Measurements from ENCODE around the gene CORO7. TPM values are rescaled to one million over a fixed set of nuclear protein-coding genes. Genes with fewer than 3 reads are reported as not detected.
"Not testable (repeated sequence)": the region's sequence is repeated elsewhere in the genome, so short reads cannot be mapped to it uniquely, and the experiment has no call there.

CORO7 gene
- polyA plus RNA-seq, 1 experiment: 13.8 TPM

DNA sequence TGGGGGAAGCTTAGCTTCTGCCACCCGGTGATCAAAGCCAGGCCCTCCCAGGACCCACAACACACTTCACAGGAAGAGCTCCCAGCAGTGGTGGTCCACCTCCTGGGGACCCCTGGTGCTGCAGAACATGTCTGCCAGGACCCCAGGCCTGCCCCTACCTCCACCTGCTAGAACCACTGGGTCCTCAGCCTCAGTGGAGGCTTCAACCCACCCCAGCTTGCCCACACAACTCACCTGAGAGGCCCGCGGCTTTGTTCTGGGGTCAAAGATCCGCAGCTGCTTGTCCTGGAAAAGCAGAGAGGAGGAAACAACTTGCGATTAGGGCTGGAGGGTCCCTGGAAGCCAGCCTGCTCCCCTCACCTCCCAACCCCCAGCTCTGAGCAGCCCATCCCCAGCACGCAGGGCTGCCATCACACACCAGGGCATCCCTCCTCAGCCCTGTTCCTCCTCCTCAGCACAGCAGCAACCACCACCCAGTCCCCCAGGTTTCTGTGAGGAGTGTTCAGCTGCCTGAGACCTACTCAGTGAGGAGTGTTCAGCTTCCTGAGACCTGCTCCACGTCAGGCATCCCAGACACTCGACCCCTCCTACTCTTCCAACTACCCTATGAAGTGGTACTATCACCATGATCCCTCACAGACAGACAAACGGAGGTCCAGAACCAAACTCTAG lies 21.2 kb downstream of the CORO7 start:
- ChIA-PET POLR2A (no interaction called here), CTCF (interaction anchor here (1.0 to 10.3 kb wide), 5 partner anchors 9 to 46 kb away, joined by 3 to 120 read pairs (median 6); no protein-coding TSS in a partner anchor)
- no peak for DNase-seq (ENCODE audit: low read depth)
- H3K36me3 ChIP-seq (ENCODE audit: control insufficient read depth, insufficient read depth, low read length): peaks cover 2% of the 10 kb centered on the region; the same call in 1 of the 2 replicates
- H3K4me3 ChIP-seq (ENCODE audit: low read depth, low read length): no peak overlapping the region
- H3K27me3 ChIP-seq (ENCODE audit: control insufficient read depth, insufficient read depth, low read length): no peaks in the 10 kb centered on the region
- TF ChIP-seq, protein P1, sequence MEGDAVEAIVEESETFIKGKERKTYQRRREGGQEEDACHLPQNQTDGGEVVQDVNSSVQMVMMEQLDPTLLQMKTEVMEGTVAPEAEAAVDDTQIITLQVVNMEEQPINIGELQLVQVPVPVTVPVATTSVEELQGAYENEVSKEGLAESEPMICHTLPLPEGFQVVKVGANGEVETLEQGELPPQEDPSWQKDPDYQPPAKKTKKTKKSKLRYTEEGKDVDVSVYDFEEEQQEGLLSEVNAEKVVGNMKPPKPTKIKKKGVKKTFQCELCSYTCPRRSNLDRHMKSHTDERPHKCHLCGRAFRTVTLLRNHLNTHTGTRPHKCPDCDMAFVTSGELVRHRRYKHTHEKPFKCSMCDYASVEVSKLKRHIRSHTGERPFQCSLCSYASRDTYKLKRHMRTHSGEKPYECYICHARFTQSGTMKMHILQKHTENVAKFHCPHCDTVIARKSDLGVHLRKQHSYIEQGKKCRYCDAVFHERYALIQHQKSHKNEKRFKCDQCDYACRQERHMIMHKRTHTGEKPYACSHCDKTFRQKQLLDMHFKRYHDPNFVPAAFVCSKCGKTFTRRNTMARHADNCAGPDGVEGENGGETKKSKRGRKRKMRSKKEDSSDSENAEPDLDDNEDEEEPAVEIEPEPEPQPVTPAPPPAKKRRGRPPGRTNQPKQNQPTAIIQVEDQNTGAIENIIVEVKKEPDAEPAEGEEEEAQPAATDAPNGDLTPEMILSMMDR (IDR thresholded peaks at IDR 0.05; ENCODE audit: insufficient read depth, low read depth, low read length): no peak

DNA sequence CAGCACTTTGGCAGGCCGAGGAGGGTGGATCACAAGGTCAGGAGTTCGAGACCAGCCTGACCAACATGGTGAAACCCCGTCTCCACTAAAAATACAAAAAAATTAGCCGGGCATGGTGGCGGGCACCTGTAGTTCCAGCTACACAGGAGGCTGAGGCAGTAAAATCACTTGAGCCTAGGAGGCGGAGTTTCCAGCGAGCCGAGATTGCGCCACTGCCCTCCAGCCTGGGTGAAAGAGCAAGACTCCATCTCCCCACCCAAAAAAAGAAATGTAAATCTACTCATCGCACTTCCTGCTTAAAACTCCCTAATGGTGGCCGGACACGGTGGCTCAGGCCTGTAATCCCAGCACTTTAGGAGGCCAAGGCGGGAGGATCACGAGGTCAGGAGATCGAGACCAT lies 22.5 kb downstream of the CORO7 start:
- H3K27me3 ChIP-seq (ENCODE audit: control insufficient read depth, insufficient read depth, low read length); H3K36me3 ChIP-seq (ENCODE audit: control insufficient read depth, insufficient read depth, low read length); POLR2A ChIA-PET; H3K4me3 ChIP-seq (ENCODE audit: low read depth, low read length); DNase-seq (ENCODE audit: low read depth): not testable (repeated sequence)
- CTCF ChIA-PET: interaction anchor here (1.2 to 10.3 kb wide), 8 partner anchors 10 to 140 kb away, joined by 3 to 120 read pairs (median 8); partner anchors contain the start of gene VASN

DNA sequence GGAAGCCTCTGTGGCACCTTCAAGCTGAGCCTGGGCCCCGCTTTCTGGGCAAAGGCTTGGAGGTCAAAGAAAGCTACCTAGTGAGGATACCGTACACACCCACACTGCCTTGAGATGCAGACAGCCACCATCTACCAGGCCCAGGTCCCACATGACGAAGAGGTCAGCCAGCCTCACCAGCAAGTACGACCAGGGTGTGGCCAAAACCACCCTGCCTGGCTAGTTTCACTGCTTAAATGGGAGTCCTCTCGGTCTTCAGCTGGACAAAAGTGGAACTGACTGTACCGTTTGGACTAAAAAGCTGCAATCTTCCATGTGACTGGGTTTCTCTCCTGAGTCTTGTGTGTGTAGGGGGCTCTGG lies 23.2 kb downstream of the CORO7 start:
- TF ChIP-seq, protein P1 (IDR thresholded peaks at IDR 0.05; ENCODE audit: insufficient read depth, low read depth, low read length): no peak
- POLR2A ChIA-PET: interaction anchor here (1.0 kb wide), 1 partner anchor 17 kb away, joined by 3 read pairs; no protein-coding TSS in a partner anchor
- CTCF ChIA-PET: interaction anchor here (0.7 to 10.3 kb wide), 10 partner anchors 11 to 214 kb away, joined by 3 to 120 read pairs (median 6); partner anchors contain the start of gene VASN
- Histone ChIP-seq H3K36me3 (ENCODE audit: control insufficient read depth, insufficient read depth, low read length) (peaks cover 5% of the 10 kb centered on the region), H3K4me3 (ENCODE audit: low read depth, low read length) (no peak overlapping the region), H3K27me3 (ENCODE audit: control insufficient read depth, insufficient read depth, low read length) (no peaks in the 10 kb centered on the region)
- no peak for DNase-seq (ENCODE audit: low read depth)

DNA sequence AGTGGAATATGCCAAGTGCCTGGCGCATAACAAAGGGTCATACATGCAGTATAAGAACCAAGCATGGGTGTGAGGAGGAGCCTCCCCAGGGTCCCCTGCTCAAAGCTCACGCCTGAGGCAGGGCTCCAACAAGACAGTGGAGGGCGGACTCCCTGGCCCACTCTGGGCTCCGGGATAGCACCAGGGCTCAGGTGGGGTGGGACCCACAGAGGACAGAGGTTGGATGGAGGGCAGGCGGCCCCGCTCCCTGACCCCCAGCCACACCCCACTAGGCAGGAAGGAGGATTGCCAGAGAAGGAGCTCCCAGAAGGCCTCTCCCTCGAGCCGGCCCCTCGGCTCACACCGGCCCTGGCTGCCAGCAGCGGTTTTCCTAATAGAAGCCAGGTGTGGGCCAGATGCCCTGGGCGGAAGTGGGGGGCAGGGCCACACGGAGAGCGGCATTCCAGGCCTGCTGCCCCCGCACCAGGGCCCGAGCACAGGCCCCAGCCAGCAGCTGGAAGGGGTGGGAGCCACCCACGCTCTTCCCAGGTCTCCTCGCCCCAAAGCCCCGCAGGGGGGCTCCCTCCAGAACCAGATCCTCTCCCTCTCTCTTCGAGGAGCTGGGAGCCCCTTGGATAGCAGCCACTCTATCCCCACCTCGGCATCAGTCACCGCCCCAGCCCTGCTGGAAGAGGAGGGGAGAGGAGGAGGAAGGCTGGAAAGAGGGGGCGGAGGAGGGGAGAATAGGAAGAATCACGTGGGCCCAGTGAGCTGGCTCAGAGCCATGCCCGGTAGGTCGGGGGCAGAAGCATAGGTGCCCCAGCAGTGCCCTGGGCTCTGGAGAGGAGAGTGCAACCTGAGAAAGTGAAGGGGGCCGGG lies 23.8 kb downstream of the CORO7 start:
- Histone ChIP-seq H3K4me3 (ENCODE audit: low read depth, low read length) (no peak overlapping the region), H3K27me3 (ENCODE audit: control insufficient read depth, insufficient read depth, low read length) (no peaks in the 10 kb centered on the region), H3K36me3 (ENCODE audit: control insufficient read depth, insufficient read depth, low read length) (peaks cover 5% of the 10 kb centered on the region)
- POLR2A ChIA-PET: interaction anchor here (1.0 kb wide), 2 partner anchors 18 to 19 kb away, joined by 3 read pairs; no protein-coding TSS in a partner anchor
- TF ChIP-seq, protein P1 (IDR thresholded peaks at IDR 0.05; ENCODE audit: insufficient read depth, low read depth, low read length): no peak
- CTCF ChIA-PET: interaction anchor here (0.7 to 10.3 kb wide), 12 partner anchors 11 to 214 kb away, joined by 3 to 120 read pairs (median 4); partner anchors contain the start of genes PAM16 and VASN
- DNase-seq (ENCODE audit: low read depth): no peak

DNA sequence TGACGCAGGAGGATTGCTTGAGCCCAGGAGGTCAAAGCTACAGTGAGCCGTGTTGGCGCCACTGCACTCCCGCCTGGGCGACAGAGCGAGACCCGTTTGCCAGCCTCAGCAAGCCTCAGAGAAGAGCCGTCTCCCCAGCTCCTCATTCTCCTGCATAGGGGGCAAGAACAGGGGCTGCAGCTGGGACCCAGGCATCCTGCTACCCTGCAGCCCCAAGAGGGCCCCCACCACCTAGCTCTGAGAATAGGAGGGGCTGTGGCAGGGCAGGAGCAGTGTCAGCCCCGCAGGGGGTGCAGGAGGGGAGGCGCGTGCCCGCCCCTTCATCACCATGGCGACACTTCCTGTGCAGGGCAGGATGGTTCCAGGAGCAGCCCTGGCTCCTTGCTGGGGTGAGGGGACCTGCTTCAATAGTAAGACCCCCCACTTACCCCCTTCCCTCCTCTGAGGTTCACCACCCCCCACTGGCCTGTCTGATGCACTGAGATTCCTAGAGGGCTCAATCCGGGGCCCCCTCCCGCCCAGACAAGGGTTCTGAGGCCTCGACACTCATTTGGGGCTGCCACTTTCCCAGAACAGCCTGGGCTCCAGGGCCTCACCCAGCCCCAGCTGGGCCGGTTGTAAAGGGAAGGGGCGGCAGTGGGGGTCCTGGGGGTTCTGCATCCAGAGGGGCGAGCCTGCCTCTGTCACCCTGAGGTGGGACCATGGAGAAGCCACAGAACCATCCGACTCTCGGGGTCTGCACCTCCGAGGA lies 24.6 kb downstream of the CORO7 start:
- Histone ChIP-seq H3K4me3 (ENCODE audit: low read depth, low read length) (no peak overlapping the region), H3K36me3 (ENCODE audit: control insufficient read depth, insufficient read depth, low read length) (peaks cover 5% of the 10 kb centered on the region), H3K27me3 (ENCODE audit: control insufficient read depth, insufficient read depth, low read length) (no peaks in the 10 kb centered on the region)
- TF ChIP-seq, protein P1 (IDR thresholded peaks at IDR 0.05; ENCODE audit: insufficient read depth, low read depth, low read length): no peak
- ChIA-PET CTCF (interaction anchor here (1.0 to 10.3 kb wide), 6 partner anchors 12 to 40 kb away, joined by 3 to 120 read pairs (median 13); partner anchors contain the start of genes PAM16 and VASN), POLR2A (interaction anchor here (1.0 kb wide), 1 partner anchor 18 kb away, joined by 3 read pairs; no protein-coding TSS in a partner anchor)
- no peak for DNase-seq (ENCODE audit: low read depth)
